GM21786 (cell line): ENCODE measurements around the gene TECPR1.

Source experiments
- ATAC-seq: cut with Tn5 transposase; IDR thresholded peaks from one replicate; pipeline ENCODE4 v1.9.1; 2021; ENCODE audit not compliant: unreplicated experiment

The TECPR1 gene

GRCh38 chr7:98166668-98166970 is 85.4 kb downstream of the TECPR1 start:
- no peak for ATAC-seq

DNA sequence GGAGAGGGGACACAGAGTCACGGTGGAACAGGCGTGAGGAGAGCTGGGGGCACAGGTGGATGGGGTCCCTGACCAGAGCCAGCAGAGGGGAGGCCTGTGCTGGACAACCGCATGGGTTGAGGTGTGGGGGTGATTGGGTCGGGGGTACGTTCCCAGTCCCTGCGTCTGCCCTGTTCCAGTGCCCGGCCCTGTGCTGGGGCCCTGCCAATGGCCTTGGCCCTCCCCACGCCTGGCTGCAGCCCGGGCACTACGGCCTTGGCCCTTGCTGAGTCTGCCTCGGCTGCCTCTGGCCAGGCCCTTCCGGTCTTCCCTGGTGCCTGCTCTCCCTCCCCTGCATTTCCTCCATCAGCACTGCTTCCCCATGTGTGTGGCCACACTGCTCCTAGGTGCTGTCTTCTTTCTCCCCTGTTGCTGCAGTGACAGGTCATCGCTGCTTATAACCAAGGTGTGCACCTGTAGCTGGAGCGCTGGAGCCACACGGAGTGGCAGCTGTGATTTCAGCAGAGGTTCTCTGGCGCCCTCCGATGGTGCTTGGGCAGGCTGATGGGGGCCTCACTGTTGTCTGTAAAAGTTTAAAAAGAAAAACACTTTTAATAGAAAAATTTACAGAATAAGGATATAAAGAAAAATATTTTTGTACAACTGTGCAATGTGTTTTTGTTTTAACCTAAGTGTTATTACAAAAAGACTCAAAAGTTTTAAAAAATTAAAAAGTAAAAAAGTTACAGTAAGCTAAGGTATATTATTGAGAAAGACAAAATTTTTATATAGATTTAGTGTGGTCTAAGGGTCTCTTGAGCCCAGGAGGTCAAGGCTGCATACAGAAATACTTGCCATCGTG is 86.0 kb downstream of the TECPR1 start:
- no peak for ATAC-seq
